SK-N-SH treated with all-trans-retinoic acid at 6 μM for 48 hours (cell line): ENCODE results near the gene CMTM7.

Experiments used
- ATAC-seq: fragments of 200-7000 bp; cut with Tn5 transposase; 3 replicates; pipeline ENCODE4 v1.9.1; 2020; ENCODE audit warnings: mild to moderate bottlenecking, moderate library complexity
- ARNTL ChIP-seq: fragments of 450-650 bp; formaldehyde crosslinking; IDR thresholded peaks from 2 replicates; pipeline ENCODE4 v1.5.0; 2020; ENCODE audit warnings: low read depth, mild to moderate bottlenecking, moderate library complexity, borderline replicate concordance
- BACH2 ChIP-seq: fragments of 250-450 bp; sonication (Bioruptor Pico); IDR thresholded peaks from 2 replicates; pipeline ENCODE4 v1.9.0; 2021; ENCODE audit warnings: mild to moderate bottlenecking, borderline replicate concordance
- CREB5 ChIP-seq: fragments of 250-450 bp; sonication (Bioruptor Pico); IDR thresholded peaks from 2 replicates; pipeline ENCODE4 v1.5.1; 2020; ENCODE audit warnings: low read depth, mild to moderate bottlenecking, moderate library complexity
- CSDC2 ChIP-seq: fragments of 250-450 bp; sonication (Bioruptor Pico); IDR thresholded peaks from 2 replicates; pipeline ENCODE4 v1.5.0; 2020; ENCODE audit warnings: mild to moderate bottlenecking, moderate library complexity
- CSRNP3 ChIP-seq: fragments of 250-450 bp; sonication (Bioruptor Pico); IDR thresholded peaks from 2 replicates; pipeline ENCODE4 v1.5.1; 2021; ENCODE audit warnings: mild to moderate bottlenecking, moderate library complexity
- ESRRG ChIP-seq: fragments of 250-450 bp; sonication (Bioruptor Pico); IDR thresholded peaks from 2 replicates; pipeline ENCODE4 v1.6.1; 2021; ENCODE audit warnings: mild to moderate bottlenecking
- GLIS3 ChIP-seq: fragments of 250-450 bp; sonication (Bioruptor Pico); IDR thresholded peaks from 2 replicates; pipeline ENCODE4 v1.5.0; 2020; ENCODE audit warnings: mild to moderate bottlenecking, moderate library complexity
- ISL1 ChIP-seq: fragments of 250-450 bp; sonication (Bioruptor Pico); IDR thresholded peaks from 2 replicates; pipeline ENCODE4 v2.1.2; 2022; ENCODE audit warnings: mild to moderate bottlenecking, moderate library complexity
- OSR1 ChIP-seq: fragments of 250-450 bp; sonication (Bioruptor Pico); IDR thresholded peaks from 2 replicates; pipeline ENCODE4 v1.8.0; 2022; ENCODE audit warnings: moderate library complexity, mild to moderate bottlenecking, inconsistent platforms
- PATZ1 ChIP-seq: fragments of 250-450 bp; sonication (Bioruptor Pico); IDR thresholded peaks from 2 replicates; pipeline ENCODE4 v1.8.0; 2020; ENCODE audit warnings: mild to moderate bottlenecking, moderate library complexity, borderline replicate concordance
- POU6F1 ChIP-seq: fragments of 250-450 bp; sonication (Bioruptor Pico); IDR thresholded peaks from 2 replicates; pipeline ENCODE4 v1.8.0; 2021; ENCODE audit warnings: low read depth, mild to moderate bottlenecking, moderate library complexity, borderline replicate concordance
- PPARA ChIP-seq: fragments of 250-450 bp; sonication (Bioruptor Pico); IDR thresholded peaks from 2 replicates; pipeline ENCODE4 v1.5.0; 2020; ENCODE audit warnings: mild to moderate bottlenecking, borderline replicate concordance
- SNAI2 ChIP-seq: fragments of 250-450 bp; sonication (Bioruptor Pico); IDR thresholded peaks from 2 replicates; pipeline ENCODE4 v1.5.0; 2020; ENCODE audit warnings: mild to moderate bottlenecking, moderate library complexity
- TCF4 ChIP-seq: fragments of 250-450 bp; sonication (Bioruptor Pico); IDR thresholded peaks from 2 replicates; pipeline ENCODE4 v1.8.0; 2021; ENCODE audit warnings: mild to moderate bottlenecking, moderate library complexity, borderline replicate concordance
- TOX ChIP-seq: fragments of 250-450 bp; sonication (Bioruptor Pico); IDR thresholded peaks from 2 replicates; pipeline ENCODE4 v1.8.0; 2021; ENCODE audit warnings: mild to moderate bottlenecking, moderate library complexity, borderline replicate concordance
- TSHZ2 ChIP-seq: fragments of 250-450 bp; sonication (Bioruptor Pico); IDR thresholded peaks from 2 replicates; pipeline ENCODE4 v1.5.0; 2020; ENCODE audit warnings: mild to moderate bottlenecking, moderate library complexity
- ZC3H10 ChIP-seq: fragments of 250-450 bp; sonication (Bioruptor Pico); IDR thresholded peaks from 2 replicates; pipeline ENCODE4 v1.5.1; 2021; ENCODE audit warnings: mild to moderate bottlenecking, moderate library complexity
- ZFP3 ChIP-seq: fragments of 250-450 bp; sonication (Bioruptor Pico); IDR thresholded peaks from 2 replicates; pipeline ENCODE4 v1.5.0; 2020; ENCODE audit warnings: mild to moderate bottlenecking, moderate library complexity
- ZFP30 ChIP-seq: fragments of 450-650 bp; formaldehyde crosslinking; IDR thresholded peaks from 2 replicates; pipeline ENCODE4 v1.5.0; 2022; ENCODE audit warnings: mild to moderate bottlenecking, moderate library complexity
- ZNF565 ChIP-seq: fragments of 450-650 bp; formaldehyde crosslinking; conservative IDR thresholded peaks from 2 replicates; pipeline ENCODE4 v1.5.0; 2020; ENCODE audit warnings: low read depth, mild to moderate bottlenecking, moderate library complexity
- ZNF70 ChIP-seq: fragments of 450-650 bp; formaldehyde crosslinking; IDR thresholded peaks from 2 replicates; pipeline ENCODE4 v1.5.0; 2020; ENCODE audit warnings: mild to moderate bottlenecking, moderate library complexity
- ZNF8 ChIP-seq: fragments of 450-650 bp; formaldehyde crosslinking; IDR thresholded peaks from 2 replicates; pipeline ENCODE4 v1.5.0; 2020; ENCODE audit warnings: mild to moderate bottlenecking, moderate library complexity

The CMTM7 gene

GRCh38 chr3:32428092-32429068 lies 36.7 kb downstream of the CMTM7 start:
- no peak for TF ChIP-seq ZNF565
- TF ChIP-seq ZNF70 (CRISPR knock-in tag), result no peak
- TF ChIP-seq ISL1 (CRISPR knock-in tag), result no peak
- no peak for TF ChIP-seq ESRRG (CRISPR knock-in tag)
- no peak for TF ChIP-seq ZFP3 (CRISPR knock-in tag)
- TF ChIP-seq SNAI2 (CRISPR knock-in tag), result no peak
- TF ChIP-seq ZC3H10 (CRISPR knock-in tag), result no peak
- no peak for TF ChIP-seq CSDC2 (CRISPR knock-in tag)
- no peak for TF ChIP-seq ARNTL
- no peak for TF ChIP-seq TOX (CRISPR knock-in tag)
- no peak for TF ChIP-seq OSR1 (CRISPR knock-in tag)
- TF ChIP-seq TCF4, result no peak
- no peak for TF ChIP-seq TSHZ2 (CRISPR knock-in tag)
- TF ChIP-seq ZFP30 (CRISPR knock-in tag), result no peak
- TF ChIP-seq CREB5 (CRISPR knock-in tag), result no peak
- no peak for TF ChIP-seq CSRNP3
- no peak for TF ChIP-seq POU6F1
- no peak for TF ChIP-seq PPARA
- TF ChIP-seq GLIS3 (CRISPR knock-in tag), result no peak
- no peak for ATAC-seq

- ATAC-seq, result no peak
Measured at GRCh38 chr3:32430900-32431299, 39.2 kb downstream of the CMTM7 start.

GRCh38 chr3:32431481-32431880 lies 39.8 kb downstream of the CMTM7 start:
- no peak for ATAC-seq

More at GRCh38 chr3:32430900-32431299, 39.2 kb downstream of the CMTM7 start:
- no peak for TF ChIP-seq TCF4
- TF ChIP-seq BACH2 (CRISPR knock-in tag), result no peak
- TF ChIP-seq TOX (CRISPR knock-in tag), result no peak
- TF ChIP-seq ESRRG (CRISPR knock-in tag), result no peak
- TF ChIP-seq PPARA, result no peak
- no peak for TF ChIP-seq ISL1 (CRISPR knock-in tag)
- TF ChIP-seq ZFP30 (CRISPR knock-in tag), result no peak

More at GRCh38 chr3:32431481-32431880, 39.8 kb downstream of the CMTM7 start:
- TF ChIP-seq ZNF565, result no peak
- no peak for TF ChIP-seq PATZ1 (CRISPR knock-in tag)
- no peak for TF ChIP-seq BACH2 (CRISPR knock-in tag)
- TF ChIP-seq TCF4, result no peak
- TF ChIP-seq ZNF8 (CRISPR knock-in tag), result no peak
- no peak for TF ChIP-seq ZC3H10 (CRISPR knock-in tag)
- no peak for TF ChIP-seq PPARA
